ENCODE measurements around the gene TMF1.

TMF1 gene

DNA sequence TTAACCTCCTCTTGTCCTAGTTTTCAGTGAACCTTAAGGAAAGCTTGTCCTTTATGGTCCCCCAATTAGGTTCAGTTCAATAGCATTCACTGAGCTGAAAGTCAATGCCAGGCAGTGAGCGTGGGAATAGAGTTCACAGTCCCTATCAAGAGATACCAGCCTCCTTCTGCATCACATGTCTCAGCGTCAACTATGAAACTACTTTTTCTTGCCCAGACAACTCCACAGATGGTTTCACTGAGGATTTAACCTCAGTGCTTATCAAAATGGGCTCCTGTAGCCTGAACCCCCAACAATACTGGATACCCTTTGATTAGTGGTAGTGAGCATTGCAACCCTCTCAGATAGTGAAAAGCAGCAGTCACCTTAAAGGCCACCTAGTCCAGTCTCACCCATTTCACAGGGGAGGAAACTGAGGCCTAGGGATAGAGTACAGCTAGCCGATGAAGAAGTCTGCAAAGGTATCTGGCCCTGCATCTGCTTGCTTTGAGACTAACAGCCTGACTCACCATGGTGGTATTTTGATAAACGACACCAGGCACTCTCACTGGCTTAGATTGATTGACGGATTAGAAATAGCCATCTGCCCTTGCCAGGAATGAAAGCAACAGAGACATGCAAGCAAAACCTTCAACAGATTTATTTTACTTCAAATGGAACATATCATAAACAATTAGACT, 29.6 kb upstream of the TMF1 start:
- DNase-seq: no peak

GRCh38 chr3:69080233-69080920, 28.2 kb upstream of the TMF1 start, which contains the start of gene UBA3:
UBA3 (minus strand) TSS chr3:69080365; CDS start chr3:69080353, 12 bp downstream.
- peak; percentile 87 to 97 (median 94) for DNase-seq

DNA sequence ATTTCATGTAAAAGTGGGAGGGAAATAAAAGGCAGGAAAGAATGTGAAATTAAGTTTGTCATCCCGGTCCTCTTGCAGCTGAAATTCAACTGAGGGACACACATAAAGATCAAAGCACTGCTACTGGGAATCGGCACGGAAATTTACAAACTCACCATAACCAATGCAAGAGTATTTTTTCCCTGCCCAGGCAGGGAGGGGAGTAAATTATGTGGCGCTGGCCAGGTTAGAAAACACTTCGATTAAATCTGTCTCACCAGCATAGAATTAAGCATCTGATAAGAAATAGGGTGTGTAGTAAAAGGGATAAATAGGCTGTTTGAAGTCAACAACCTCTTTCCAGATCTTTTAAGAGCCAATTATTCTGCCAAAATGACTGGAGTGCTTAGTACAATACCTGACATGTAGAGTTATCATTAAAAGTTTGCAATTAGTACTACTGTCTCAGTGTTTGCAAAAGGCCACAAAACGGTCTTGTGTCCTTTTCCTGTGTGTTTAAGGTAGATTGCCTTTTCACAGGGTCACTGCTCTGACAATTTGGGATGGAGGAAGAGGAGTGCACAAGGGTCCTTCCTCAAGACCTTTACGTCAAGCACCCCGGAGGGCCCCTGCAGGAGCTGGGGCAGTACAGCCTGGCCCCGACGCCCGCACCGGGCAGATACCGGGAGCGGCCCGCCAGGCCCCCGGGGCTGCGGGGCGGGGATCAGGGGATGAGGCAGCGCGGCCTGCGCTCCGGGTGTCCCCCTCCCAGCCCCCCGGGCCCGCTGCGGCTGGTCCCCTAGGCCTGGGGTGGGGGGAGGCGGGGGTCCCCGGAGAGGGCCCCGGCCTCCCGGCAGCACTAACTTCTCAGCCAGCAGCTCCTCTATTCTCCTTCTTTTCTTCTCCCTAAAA, 27.4 kb upstream of the TMF1 start:
- peak in 3 of 4 experiments; percentile 19 to 55 (median 30) for DNase-seq

GRCh38 chr3:69072928-69073327, 20.8 kb upstream of the TMF1 start:
- no peak for DNase-seq

GRCh38 chr3:69066121-69066520, 14.0 kb upstream of the TMF1 start:
- DNase-seq: no peak

GRCh38 chr3:69065318-69065964, 13.3 kb upstream of the TMF1 start:
- DNase-seq: no peak

GRCh38 chr3:69063636-69064035, 11.5 kb upstream of the TMF1 start:
- no peak for DNase-seq

DNA sequence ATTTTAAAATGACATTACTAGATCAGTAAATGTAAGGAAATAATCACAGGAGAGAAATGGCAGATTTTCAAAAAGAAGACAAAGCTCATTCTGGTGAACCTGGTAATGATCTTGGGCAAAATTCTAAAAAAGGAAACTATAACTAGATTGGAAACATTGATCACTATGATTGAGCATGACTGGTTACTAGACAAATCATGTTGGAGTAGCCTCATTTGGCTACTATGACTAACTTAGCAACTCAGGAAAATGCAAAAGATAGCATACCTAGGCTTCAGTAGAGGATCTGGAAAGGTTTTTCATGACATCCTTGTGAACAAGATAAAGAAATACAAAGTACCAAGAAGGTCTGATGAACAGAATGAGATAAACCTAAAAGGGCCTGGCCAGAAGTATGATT, 7.6 kb upstream of the TMF1 start:
- no peak for DNase-seq

DNA sequence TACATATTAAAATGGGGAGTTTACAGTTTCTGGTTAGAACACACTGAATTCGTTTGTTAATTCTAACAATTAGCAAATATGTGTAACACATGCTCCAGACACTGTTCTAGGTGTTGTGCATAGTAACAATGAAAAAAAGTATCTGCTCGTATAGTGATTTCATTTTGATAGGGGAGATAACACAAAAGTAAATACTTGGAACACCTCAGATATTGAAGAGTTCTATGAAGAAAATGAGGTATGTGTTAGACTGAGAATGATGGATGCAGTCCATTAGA, 6.8 kb upstream of the TMF1 start:
- no peak for DNase-seq

DNA sequence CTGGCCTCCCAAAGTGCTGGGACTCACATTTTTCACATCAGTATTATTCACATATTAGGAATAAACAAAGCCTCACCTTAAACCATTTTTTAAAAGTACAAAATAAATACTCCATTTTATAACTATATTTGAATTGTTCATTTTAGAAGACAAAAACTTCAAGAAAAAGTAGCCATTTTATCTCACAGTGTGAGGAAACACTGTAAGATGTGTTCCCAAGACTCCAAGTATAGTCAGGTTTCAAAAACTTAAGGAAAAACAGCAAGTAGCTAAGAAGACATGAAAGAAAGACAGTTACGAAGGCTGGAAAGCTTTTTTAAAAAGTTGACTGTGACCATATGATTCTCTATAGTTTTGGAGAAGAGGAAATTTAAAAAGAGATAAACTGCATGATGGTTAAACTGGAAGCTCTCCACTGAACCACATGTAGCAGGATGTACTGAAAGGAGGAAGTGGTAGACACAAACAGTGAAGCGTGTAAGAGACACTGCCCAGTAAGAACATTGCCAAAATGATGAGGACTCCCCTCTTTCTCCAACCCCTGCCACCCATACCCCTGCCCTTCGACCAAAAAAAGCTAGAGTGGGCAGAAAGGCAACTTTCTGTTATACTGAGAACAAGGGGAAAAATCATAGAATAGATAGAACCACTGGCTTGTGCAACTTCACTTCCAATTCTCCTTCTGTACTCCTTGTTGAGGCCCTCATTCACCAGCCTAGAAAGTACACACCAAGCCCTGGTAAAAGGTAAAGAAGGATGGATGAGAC, 6.2 kb upstream of the TMF1 start:
- peak in 3 of 4 experiments; percentile 16 to 55 (median 49) for DNase-seq

DNA sequence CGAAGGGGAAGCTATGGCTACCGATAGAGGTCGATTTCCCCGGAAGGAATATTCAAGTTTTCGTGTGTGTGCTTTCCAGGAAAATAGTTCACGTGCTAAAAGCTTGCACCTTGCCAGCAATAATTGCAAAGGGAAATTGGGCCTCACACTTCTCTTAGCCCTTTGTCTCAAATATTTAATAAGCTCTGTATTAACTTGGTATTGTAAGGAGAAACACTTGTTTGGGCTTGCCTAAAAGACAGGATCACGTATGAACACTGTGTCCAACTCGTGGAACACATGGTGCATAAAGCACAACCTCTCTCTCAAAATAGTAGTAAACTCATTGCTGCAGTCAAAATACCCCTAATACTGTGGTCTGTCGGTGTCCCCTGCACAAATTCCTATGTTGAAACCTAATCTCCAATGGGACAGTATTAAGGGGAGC, 352 bp upstream of the TMF1 start:
- no peak for DNase-seq

DNA sequence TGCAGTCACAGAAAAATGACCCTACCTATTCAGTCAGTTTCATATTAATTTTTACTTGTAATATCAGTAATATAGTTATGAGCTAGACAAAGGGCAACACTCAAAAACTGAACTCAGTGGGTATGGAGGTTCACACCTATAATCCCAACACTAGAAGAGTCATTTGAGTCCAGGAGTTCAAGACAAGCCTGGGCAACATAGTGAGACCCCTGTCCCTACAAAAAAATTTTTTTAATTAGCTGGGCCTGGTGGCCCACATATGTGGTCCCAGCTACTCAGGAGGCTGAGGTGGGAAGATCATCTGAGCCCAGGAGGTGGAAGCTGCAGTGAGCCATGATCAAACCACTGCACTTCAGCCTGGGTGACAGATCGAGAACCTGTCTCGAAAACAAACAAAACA, 3.1 kb downstream of the TMF1 start:
- no peak for DNase-seq

DNA sequence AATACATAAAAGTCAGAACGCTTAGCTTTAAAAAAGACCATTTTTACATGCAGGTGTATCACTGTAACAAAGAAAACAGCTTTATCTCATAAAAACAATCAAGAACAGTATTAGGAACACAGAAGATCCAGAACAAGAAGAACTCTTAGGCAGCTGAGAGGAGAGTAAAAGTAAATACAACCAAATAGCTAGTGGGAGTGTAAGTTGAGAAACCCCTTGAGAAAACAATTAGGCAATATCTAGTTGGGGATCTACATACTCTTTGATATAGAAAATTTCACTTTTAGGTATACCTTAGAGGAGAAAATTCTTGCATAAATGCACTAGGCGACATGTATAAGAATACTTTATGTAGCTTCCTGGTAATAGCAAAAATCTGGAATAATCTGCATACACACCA, 7.5 kb downstream of the TMF1 start:
- no peak for DNase-seq

GRCh38 chr3:69033470-69033869, 18.7 kb downstream of the TMF1 start:
- peak; percentile 76 to 91 (median 82) for DNase-seq

- DNase-seq: no peak
Measured at GRCh38 chr3:69032737-69033136, 19.4 kb downstream of the TMF1 start.

GRCh38 chr3:69032142-69032541, 20.0 kb downstream of the TMF1 start:
- DNase-seq: no peak

DNA sequence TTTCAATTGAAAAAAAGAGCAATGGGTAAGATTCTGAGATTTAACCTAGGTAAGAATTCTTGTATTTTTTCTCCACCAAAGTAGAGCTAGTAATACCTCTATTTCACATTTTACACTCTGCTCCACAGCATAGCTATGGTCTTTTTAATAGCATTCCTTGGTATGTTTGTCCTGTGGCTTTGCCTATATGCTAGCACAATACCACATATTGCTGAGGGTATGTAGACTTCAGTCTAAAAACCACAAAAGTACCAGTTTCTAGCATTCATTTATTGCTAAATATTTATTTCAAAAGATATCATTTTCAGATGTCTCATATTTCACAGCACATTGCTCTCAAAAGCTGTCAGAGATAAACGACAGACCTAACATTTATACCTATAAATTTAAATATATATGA, 20.5 kb downstream of the TMF1 start:
- DNase-seq: no peak

DNA sequence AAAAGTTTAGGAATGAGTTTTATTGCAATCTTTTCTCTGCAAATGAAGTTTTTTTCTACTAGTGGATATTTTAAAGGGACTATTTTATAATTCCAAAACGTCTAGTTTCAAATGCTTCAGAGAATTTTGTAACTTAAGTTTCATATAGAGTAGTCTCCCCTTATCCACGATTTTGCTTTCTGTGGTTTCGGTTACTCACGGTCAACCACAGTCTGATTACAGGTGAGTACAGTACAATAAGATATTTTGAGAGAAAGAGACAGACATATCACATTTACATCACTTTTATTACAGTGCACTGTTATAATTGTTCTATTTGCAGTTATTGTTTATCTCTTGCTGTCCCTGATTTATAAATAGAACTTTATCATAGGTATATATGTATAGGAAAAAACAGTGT, 31.3 kb downstream of the TMF1 start:
- no peak for DNase-seq

DNA sequence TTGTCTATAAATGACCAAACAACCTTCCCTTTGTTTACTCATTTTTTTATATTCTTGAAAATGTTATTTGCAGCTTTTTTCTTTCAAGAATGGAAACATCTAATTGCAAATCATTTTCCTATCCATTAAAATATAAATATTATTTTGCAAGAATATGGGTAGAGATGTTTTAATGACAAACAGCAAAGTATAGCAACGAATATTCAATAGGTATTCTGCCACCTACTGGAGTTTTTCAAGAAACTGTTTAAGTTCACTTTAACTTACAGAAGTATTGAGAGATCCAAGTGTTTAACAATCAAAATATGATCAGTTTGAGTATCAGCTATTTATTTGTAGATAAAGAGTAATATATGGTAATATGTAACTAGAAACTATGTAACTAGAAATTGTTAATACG, 31.7 kb downstream of the TMF1 start:
- peak in 2 of 4 experiments; percentile 10 to 33 for DNase-seq

DNA sequence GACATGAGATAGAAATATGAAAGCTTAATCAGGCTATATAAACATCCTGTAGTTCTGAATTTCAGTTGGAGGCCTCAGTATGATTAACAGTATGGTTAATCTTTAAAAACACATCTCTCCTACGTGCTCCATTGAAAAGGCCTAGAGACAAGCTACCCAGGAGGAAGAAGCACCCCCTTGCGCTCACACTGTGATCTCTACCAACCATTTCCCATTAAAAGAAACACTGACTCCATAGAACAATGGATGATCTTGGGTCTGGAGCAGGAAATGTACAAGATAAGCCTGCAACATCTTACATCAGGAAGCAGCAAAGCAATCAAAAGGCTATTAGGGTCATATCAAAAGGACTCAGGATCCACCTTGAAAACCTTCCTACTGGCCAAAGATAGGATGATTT, 35.2 kb downstream of the TMF1 start:
- no peak for DNase-seq

GRCh38 chr3:69016102-69016501, 36.0 kb downstream of the TMF1 start:
- no peak for DNase-seq

DNA sequence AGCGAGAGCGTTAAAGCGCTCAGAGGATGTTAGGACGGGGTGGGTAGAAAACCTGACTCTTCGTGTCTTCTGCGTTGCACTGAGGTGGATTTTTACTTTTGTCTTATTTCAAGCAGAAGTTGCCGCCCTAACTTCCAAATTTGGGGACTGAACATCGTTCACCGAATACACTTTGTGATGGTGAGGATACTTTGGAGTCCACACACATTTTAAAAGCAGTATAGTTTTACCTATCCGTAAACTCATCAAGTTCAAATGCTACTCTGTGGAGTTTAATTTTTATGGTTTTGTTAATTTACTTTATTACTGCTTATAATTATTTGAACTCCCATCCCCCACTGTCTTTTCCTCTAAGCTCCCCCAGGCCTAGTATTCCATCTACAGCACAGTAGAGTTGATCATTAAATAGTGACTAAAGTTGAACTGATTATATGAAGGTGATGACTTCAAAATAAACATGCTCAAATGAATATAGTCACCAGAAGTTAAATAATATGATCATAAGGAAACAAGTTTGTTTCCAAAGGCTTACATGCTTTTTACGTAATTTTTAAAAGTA, 38.0 kb downstream of the TMF1 start:
- DNase-seq: no peak

Measured in suppressor macrophage (primary cell).